H1 (cell line): ENCODE data around the gene CH25H. TPM values are rescaled to one million over a fixed set of nuclear protein-coding genes. Genes with fewer than 3 reads are reported as not detected.

Source experiments
- CHD7 ChIP-seq: fragments of 300-600 bp; sonication (generic); IDR thresholded peaks from 2 replicates; pipeline ENCODE4 v1.7.1; 2012; ENCODE audit warnings: low read length, moderate library complexity, mild to moderate bottlenecking, inconsistent platforms; ENCODE audit not compliant: insufficient replicate concordance
- E2F6 ChIP-seq: IDR thresholded peaks from 2 replicates; pipeline ENCODE4 v1.6.1; 2012; ENCODE audit warnings: inconsistent platforms
- PHF8 ChIP-seq: fragments of 200-600 bp; sonication (generic); conservative IDR thresholded peaks from 2 replicates; pipeline ENCODE4 v1.7.1; 2012; ENCODE audit warnings: low read depth, mild to moderate bottlenecking, inconsistent platforms, low read length, moderate library complexity
- SP2 ChIP-seq: IDR thresholded peaks from 2 replicates; pipeline ENCODE4 v1.6.1; 2012; ENCODE audit warnings: mild to moderate bottlenecking, low read length, inconsistent platforms
- TAF7 ChIP-seq: optimal IDR thresholded peaks from 2 replicates; pipeline ENCODE3; 2011; ENCODE audit warnings: low read depth, mild to moderate bottlenecking, inconsistent platforms, low read length, moderate library complexity, borderline replicate concordance
- polyA plus RNA-seq, 7 experiments: library from polyadenylated mRNA; depleted of rRNA in 3 of 7; stranded (reverse) in 5 of 7; unstranded in 2 of 7; fragments of >200 nt in 5 of 7; fragments of 200-250 nt in 2 of 7; gene quantifications; 1 replicate in 5 of 7; 2 replicates in 1 of 7; 4 replicates in 1 of 7; pipeline versions ENCODE4 v1.2.1 to v1.2.3, GENCODE V29; 2011 to 2013; ENCODE audit warnings: missing spikeins in 2 of 7, mixed read lengths in 2 of 7
- total RNA-seq: library from RNA; stranded (reverse); fragmentation: NEBNext Ultra II Directional; extraction: Animal tissue kit (Norgen Biotek cat#: 25700); gene quantifications from 2 replicates; pipeline ENCODE4 v1.2.1, GENCODE V29; 2021
- TF ChIP-seq, protein P1 (sequence below): IDR thresholded peaks from 2 replicates; pipeline ENCODE4 v1.6.1; 2011; ENCODE audit warnings: low read length, improper control_type of control experiment

The CH25H gene
- total and polyA plus RNA-seq, 2 of the 8 experiments (the other 6 are each of a cell fraction or from before 2014, with no cell fraction given), result 0.56 to 1.3 TPM

- TF ChIP-seq, protein P1, sequence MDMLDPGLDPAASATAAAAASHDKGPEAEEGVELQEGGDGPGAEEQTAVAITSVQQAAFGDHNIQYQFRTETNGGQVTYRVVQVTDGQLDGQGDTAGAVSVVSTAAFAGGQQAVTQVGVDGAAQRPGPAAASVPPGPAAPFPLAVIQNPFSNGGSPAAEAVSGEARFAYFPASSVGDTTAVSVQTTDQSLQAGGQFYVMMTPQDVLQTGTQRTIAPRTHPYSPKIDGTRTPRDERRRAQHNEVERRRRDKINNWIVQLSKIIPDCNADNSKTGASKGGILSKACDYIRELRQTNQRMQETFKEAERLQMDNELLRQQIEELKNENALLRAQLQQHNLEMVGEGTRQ, result no peak
- TF ChIP-seq PHF8, result no peak
- TF ChIP-seq E2F6, result no peak
- TF ChIP-seq CHD7, result no peak
- TF ChIP-seq TAF7, result no peak
- TF ChIP-seq SP2, result no peak
Observed at GRCh38 chr10:89248990-89249389, 41.9 kb upstream of the CH25H start (continued).
